Loucy (cell line): ENCODE results near the gene EXOC2.

Experiments used
- H2AFZ ChIP-seq: fragments of 200-600 bp; sonication (generic); 2 replicates; pipeline ENCODE4 v1.6.0; 2016; ENCODE audit warnings: antibody characterized with exemption, mild to moderate bottlenecking, low read length, moderate library complexity
- H3F3A ChIP-seq: fragments of 200-600 bp; 2 replicates; pipeline ENCODE4 v1.6.0; 2016; ENCODE audit warnings: antibody characterized with exemption, low read depth, mild to moderate bottlenecking
- H3K27me3 ChIP-seq: fragments of 200-600 bp; sonication (generic); 2 replicates; pipeline ENCODE4 v1.6.1; 2014; ENCODE audit warnings: low read length, mild to moderate bottlenecking; ENCODE audit not compliant: insufficient read depth, poor library complexity, severe bottlenecking
- H3K36me3 ChIP-seq: fragments of 200-600 bp; sonication (generic); 2 replicates; pipeline ENCODE4 v1.6.1; 2016; ENCODE audit warnings: low read length; ENCODE audit not compliant: insufficient read depth
- H3K4me1 ChIP-seq: fragments of 200-600 bp; sonication (generic); 2 replicates; pipeline ENCODE4 v1.5.1; 2014; ENCODE audit warnings: low read length, mild to moderate bottlenecking; ENCODE audit not compliant: insufficient read depth, poor library complexity, severe bottlenecking
- H3K4me2 ChIP-seq: fragments of 200-600 bp; sonication (generic); 2 replicates; pipeline ENCODE4 v1.6.0; 2014; ENCODE audit warnings: antibody characterized with exemption, low read length, low read depth, mild to moderate bottlenecking; ENCODE audit not compliant: poor library complexity, severe bottlenecking
- H3K4me3 ChIP-seq: fragments of 200-600 bp; sonication (generic); 2 replicates; pipeline ENCODE4 v1.5.1; 2014; ENCODE audit warnings: low read length, mild to moderate bottlenecking, mixed read lengths; ENCODE audit not compliant: poor library complexity, severe bottlenecking
- H3K79me2 ChIP-seq: fragments of 200-600 bp; sonication (generic); 2 replicates; pipeline ENCODE4 v1.6.1; 2014; ENCODE audit warnings: low read length; ENCODE audit not compliant: insufficient read depth
- H3K9ac ChIP-seq: fragments of 200-600 bp; sonication (generic); 2 replicates; pipeline ENCODE4 v1.6.0; 2014; ENCODE audit warnings: mild to moderate bottlenecking, low read depth, low read length, moderate library complexity; ENCODE audit not compliant: poor library complexity, severe bottlenecking
- H3K9me2 ChIP-seq: fragments of 200-600 bp; sonication (generic); replicated peaks from 2 replicates; pipeline ENCODE4 v1.6.1; 2016; ENCODE audit warnings: low read depth, low read length, mixed read lengths
- H3K9me3 ChIP-seq: fragments of 200-600 bp; sonication (generic); 2 replicates; pipeline ENCODE4 v1.6.1; 2014; ENCODE audit warnings: mild to moderate bottlenecking, antibody characterized with exemption, low read length, low read depth; ENCODE audit not compliant: insufficient read depth
- H4K20me1 ChIP-seq: fragments of 200-600 bp; sonication (generic); 2 replicates; pipeline ENCODE4 v1.6.0; 2014; ENCODE audit warnings: antibody characterized with exemption, low read length, mild to moderate bottlenecking; ENCODE audit not compliant: insufficient read depth, poor library complexity, severe bottlenecking
- CTCF ChIP-seq: fragments of 200-600 bp; sonication (generic); conservative IDR thresholded peaks from 2 replicates; pipeline ENCODE4 v1.5.1; 2014; ENCODE audit warnings: mild to moderate bottlenecking, antibody characterized with exemption, low read length
- EZH2phosphoT487 ChIP-seq: fragments of 200-600 bp; IDR thresholded peaks from 2 replicates; pipeline ENCODE4 v1.6.1; 2018; ENCODE audit warnings: antibody characterized with exemption, mild to moderate bottlenecking, moderate library complexity, borderline replicate concordance

Gene EXOC2

GRCh38 chr6:537114-537513 lies 155.8 kb downstream of the EXOC2 start:
- H3K27me3 ChIP-seq = no peaks in the 10 kb centered on the region
- no peaks in the 10 kb centered on the region for H3K9me3 ChIP-seq
- H3K4me1 ChIP-seq = no peaks in the 10 kb centered on the region
- H3K4me3 ChIP-seq = no peak overlapping the region
- H2AFZ ChIP-seq = no peak overlapping the region
- H4K20me1 ChIP-seq = no peaks in the 10 kb centered on the region
- H3K36me3 ChIP-seq = no peaks in the 10 kb centered on the region
- H3F3A ChIP-seq = no peaks in the 10 kb centered on the region
- no peaks in the 10 kb centered on the region for H3K79me2 ChIP-seq
- H3K9me2 ChIP-seq = no peaks in the 10 kb centered on the region
- no peak overlapping the region for H3K4me2 ChIP-seq
- TF ChIP-seq CTCF = no peak
- H3K9ac ChIP-seq = no peak overlapping the region

GRCh38 chr6:530425-530824 lies 162.5 kb downstream of the EXOC2 start:
- Histone ChIP-seq H3K36me3 (no peaks in the 10 kb centered on the region), H3K4me2 (no peak overlapping the region), H3K79me2 (no peaks in the 10 kb centered on the region), H4K20me1 (no peaks in the 10 kb centered on the region), H2AFZ (no peak overlapping the region), H3K4me1 (no peaks in the 10 kb centered on the region), H3K4me3 (no peak overlapping the region), H3K9me3 (no peaks in the 10 kb centered on the region), H3K27me3 (no peaks in the 10 kb centered on the region), H3F3A (no peaks in the 10 kb centered on the region), H3K9ac (no peak overlapping the region), H3K9me2 (no peaks in the 10 kb centered on the region)
- no peak for TF ChIP-seq EZH2phosphoT487
- TF ChIP-seq CTCF = no peak

GRCh38 chr6:528989-529388 lies 163.9 kb downstream of the EXOC2 start:
- Histone ChIP-seq H3F3A (no peaks in the 10 kb centered on the region), H4K20me1 (no peaks in the 10 kb centered on the region), H3K4me3 (no peak overlapping the region), H3K27me3 (no peaks in the 10 kb centered on the region), H2AFZ (no peak overlapping the region), H3K9me2 (no peaks in the 10 kb centered on the region), H3K9me3 (no peaks in the 10 kb centered on the region), H3K9ac (no peak overlapping the region), H3K36me3 (no peaks in the 10 kb centered on the region), H3K4me1 (no peaks in the 10 kb centered on the region), H3K79me2 (no peaks in the 10 kb centered on the region), H3K4me2 (no peak overlapping the region)
- no peak for TF ChIP-seq EZH2phosphoT487
- no peak for TF ChIP-seq CTCF
